GM18498 (cell line): ENCODE results near the gene PTPRJ.

Source experiments
- ATAC-seq: cut with Tn5 transposase; IDR thresholded peaks from one replicate; pipeline ENCODE4 v1.9.1; 2021; ENCODE audit warnings: mild to moderate bottlenecking, moderate library complexity; ENCODE audit not compliant: unreplicated experiment

PTPRJ gene

GRCh38 chr11:47992959-47993820 is 12.8 kb downstream of the PTPRJ start:
- no peak for ATAC-seq

GRCh38 chr11:47994417-47994816 is 14.1 kb downstream of the PTPRJ start:
- ATAC-seq: no peak

GRCh38 chr11:47995360-47995769 is 15.0 kb downstream of the PTPRJ start:
- ATAC-seq: no peak

GRCh38 chr11:47997063-47998053 is 17.0 kb downstream of the PTPRJ start:
- no peak for ATAC-seq

- ATAC-seq: no peak
Observed at GRCh38 chr11:47998345-47998732, 18.0 kb downstream of the PTPRJ start.

- no peak for ATAC-seq
Observed at GRCh38 chr11:47998733-47999359, 18.5 kb downstream of the PTPRJ start.

GRCh38 chr11:48000432-48000831 is 20.1 kb downstream of the PTPRJ start:
- ATAC-seq: no peak

- ATAC-seq: peak; percentile 68
Observed at GRCh38 chr11:48001438-48002021, 21.2 kb downstream of the PTPRJ start.

GRCh38 chr11:48002561-48002960 is 22.2 kb downstream of the PTPRJ start:
- ATAC-seq: no peak

- no peak for ATAC-seq
Observed at GRCh38 chr11:48003926-48004325, 23.6 kb downstream of the PTPRJ start.

- no peak for ATAC-seq
Observed at GRCh38 chr11:48004456-48004855, 24.1 kb downstream of the PTPRJ start.

GRCh38 chr11:48005136-48005535 is 24.8 kb downstream of the PTPRJ start:
- ATAC-seq: peak; percentile 32

GRCh38 chr11:48005831-48006270 is 25.5 kb downstream of the PTPRJ start:
- no peak for ATAC-seq

- peak; percentile 60 for ATAC-seq
Observed at GRCh38 chr11:48006301-48006992, 26.1 kb downstream of the PTPRJ start.

GRCh38 chr11:48007677-48008076 is 27.3 kb downstream of the PTPRJ start:
- ATAC-seq: no peak

GRCh38 chr11:48008951-48009270 is 28.6 kb downstream of the PTPRJ start:
- ATAC-seq: no peak

GRCh38 chr11:48011102-48011797 is 30.9 kb downstream of the PTPRJ start:
- ATAC-seq: no peak

GRCh38 chr11:48011798-48012391 is 31.5 kb downstream of the PTPRJ start:
- ATAC-seq: no peak

- ATAC-seq: peak; percentile 50
Observed at GRCh38 chr11:48013269-48013901, 33.0 kb downstream of the PTPRJ start.
